Effector CD8-positive, alpha-beta T cell (primary cell): Measurements from ENCODE around the gene PREX1.

Source experiments
- DNase-seq: peaks from one replicate; lab custom pipeline; 2025; lab: John Stamatoyannopoulos, UW

The PREX1 gene

DNA sequence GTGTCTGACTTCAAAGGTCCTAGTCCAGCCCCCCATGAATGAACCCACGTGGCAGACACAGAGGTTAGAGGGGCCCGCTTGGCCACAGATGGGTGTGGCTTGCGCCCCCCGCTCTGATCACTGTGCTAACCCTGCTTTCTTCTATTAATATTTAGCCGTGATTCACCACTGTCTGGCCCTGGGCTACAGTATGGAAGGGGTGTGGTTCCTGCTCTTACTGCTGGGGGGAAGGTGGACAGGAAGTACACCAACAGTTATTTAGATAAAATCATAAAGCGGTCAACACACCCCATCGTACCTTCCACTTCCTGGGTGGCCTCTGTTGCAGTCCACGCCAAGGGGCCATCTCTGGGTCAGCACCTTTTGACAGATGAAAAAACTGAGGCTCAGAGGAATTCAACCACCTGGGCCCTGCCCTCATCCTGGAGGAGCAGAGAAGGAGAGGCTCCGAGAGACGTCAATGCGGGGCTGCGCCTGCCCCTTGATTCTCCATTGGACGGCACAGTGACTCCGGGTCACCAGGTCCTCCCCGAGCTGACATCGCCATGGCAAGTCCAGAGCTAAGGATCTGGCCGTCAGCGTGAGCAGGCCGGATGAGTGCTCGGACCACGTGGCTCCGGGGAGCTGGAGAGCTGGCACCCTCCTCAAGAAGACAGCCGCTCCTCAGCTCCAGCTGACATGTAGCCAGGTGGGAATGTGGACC lies 206.3 kb downstream of the PREX1 start:
- no peak for DNase-seq

DNA sequence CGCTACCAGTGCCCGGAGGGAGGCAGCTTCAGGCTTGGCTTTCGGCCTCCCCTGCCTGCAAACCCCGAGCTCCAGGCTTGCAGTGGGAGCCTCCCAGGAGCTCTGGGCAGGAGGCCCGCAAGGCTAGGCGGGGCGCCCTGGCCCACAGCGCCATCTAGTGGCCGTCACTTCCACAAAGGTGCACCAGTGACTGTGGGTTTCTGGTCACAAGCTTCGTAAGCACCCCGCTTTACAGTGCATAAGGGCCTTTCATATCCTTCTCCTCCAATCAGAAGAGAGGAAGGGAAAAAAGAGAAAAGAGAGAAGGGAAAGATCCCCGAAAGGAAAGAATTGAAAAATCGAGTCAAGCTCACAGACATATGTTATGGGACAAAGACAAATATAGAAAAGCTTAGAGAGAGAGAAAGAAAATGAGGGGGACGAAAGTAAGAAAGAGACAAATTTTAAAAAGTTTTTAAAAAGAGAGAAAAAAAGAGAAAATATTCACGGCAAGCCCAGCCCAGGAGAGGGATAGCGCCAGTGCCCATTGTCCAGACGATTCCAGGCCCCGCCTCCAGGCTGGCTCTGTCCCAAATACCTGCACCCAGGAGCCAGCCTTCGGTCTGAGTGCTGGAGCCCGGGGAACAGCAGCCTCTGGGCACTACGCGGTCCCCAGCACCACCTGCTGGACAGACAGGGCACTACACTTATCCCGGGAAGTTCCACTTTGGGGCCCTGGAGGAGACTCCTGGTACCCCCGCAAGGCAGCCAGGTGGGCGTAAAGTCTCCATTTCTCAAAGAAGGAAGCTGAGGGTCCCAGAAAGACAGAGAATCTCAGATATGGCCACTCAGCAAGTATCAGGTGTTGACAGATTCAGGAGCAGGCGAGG lies 207.1 kb downstream of the PREX1 start:
- DNase-seq: peak; percentile 65

DNA sequence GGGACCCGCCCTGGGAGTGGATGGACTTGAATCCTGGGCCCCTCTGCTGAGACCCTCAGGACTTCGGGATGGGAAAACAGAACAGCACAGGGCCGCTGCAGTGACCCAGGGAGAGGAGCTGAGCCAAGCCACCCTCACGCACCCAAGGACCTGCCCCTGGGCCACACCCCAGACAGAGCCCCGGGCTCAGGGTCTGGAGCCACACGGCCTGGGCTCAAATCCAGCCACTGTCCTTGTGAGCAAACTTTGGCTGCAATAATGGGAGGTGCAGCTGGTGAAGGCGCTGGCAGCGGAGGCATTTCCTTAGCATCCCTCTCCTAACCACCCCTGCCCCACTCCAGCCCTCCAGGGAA lies 207.7 kb downstream of the PREX1 start:
- DNase-seq: no peak

DNA sequence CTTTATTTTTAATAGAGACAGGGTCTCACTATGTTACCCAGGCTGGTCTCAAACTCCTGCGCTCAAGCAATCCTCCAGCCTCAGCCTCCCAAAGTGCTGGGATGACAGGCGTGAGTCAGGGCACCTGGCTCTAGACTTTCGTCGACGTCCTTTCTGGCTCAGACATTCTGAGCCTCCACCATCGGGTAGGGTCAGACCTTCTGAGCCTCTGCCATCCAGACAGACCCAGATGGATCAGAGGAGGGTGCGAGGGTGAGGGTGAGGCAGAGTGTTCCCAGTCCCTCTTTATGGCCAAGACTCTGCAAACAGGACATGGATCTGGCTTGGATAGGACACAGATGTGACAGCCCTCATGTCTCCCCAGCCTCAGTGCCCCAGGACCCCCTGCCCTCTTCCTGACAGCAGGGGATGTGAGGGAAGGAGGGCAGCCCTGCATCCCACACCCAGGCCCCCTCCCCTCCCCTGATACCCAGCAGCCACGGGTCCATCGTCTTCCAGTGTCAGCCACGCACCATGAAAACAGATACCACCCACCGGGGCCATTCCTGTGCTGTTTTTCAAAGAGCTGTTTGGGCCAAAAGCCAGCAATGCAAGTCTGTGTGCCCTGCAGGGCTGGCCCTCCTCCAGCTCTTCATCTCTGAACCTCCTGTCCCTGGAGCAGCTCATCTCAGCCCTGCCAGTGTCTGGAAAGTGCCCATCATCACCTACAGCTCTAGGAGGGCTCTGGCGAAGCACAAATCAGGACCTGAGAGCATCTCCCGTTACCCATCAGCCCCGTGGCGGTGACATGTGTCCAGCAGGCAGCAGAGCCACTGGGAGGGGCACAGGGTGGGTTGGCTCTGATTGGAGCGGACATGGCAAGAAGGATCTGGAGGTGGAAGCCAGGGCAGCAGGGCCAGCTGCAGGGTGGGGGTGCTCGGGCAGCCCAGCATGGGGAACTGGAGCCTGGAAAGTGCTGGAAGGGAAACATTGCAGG lies 208.4 kb downstream of the PREX1 start:
- DNase-seq: no peak

DNA sequence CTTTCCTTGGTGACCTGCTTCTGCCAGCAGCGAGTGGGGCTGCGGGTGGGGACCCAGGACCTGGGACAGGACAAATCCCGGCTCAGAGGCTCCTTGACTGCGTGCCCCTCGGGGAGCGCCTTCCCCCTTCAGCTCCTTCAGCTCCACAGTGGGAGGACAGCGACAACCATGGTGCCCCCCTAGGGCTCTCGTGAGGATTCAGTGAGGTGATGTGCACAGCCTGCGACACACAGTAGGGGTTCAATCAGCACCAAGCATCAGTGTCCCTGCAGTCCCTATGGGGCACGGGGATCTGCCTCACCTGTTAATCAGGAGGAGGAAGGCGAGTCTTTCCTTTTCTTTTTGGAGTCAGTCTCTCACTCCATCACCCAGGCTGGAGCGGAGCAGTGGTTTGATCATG lies 209.2 kb downstream of the PREX1 start:
- DNase-seq: no peak

DNA sequence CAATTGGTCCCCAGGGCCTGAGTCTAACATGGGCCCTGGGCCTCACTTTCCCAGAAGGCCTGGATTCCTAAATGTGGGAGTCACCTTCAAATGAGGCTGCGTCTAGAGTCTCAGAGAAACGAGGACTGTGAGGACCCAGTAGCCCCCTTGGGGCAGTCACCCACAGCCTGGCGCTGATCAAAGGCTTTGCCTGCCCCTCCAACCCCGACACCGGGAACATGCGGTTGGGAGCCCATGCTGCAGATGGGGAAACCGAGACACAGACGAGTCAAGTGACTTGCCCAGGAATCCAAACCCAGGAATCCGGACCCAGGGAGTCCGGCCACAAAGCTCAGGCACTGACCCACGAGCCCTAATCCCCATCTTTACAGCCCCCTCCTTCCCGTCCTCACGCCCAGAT lies 209.7 kb downstream of the PREX1 start:
- DNase-seq: no peak

DNA sequence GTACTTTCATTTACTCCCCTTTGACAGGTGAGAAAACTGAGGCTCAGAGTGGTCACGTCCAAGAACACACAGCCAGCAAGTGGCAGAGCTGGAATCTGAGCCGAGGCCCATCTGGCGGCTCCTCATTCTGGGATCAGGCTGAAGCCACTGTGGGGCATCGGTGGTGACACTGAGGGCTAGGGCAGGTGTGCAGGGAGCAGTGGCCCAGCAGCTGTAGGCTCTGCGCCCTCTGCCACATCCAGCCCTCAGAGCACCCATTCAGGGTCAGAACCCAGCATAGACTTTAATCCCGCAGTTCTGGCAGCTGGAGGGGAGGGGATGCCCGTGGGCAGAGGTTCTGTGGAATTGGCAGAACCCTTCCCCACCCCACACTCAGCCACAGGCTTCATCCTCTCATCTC lies 210.3 kb downstream of the PREX1 start:
- no peak for DNase-seq

DNA sequence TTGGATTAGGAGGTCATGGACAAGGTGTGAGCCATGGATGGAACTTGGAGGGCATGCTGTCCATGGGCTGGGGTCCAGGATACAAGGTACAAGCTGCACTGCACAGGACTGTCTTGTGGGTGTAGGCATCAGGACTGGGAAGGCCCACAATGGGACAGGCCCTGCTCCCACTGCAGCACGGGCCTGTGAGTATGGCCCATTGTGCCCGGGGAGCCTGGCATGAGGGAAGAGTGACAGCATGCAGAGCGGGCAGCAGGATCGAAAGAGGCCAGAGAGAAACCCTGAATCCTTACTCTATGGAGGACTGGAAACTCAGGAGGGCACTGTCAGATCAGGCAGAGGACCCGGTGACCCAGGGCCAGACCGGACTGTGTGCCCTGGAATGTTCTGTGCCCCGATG lies 211.3 kb downstream of the PREX1 start:
- no peak for DNase-seq

DNA sequence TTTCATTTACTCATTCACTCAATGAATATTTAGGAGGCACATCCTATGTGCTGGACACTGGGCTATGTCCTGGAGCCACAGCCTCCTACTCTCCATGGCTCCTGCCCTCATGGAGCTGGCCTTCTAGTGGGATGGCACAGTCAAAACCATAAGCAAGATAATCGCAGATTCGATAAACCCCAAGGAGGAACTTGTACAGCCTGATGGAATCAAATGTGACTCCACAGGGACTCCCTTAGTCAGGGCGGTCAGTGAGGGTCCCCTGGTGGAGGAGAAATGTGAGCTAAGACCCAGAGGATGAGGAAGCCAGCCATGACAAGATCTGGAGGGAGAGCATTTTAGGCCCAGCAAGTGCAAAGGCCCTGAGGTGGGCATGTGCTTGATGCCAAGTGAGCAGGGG lies 211.9 kb downstream of the PREX1 start:
- no peak for DNase-seq

DNA sequence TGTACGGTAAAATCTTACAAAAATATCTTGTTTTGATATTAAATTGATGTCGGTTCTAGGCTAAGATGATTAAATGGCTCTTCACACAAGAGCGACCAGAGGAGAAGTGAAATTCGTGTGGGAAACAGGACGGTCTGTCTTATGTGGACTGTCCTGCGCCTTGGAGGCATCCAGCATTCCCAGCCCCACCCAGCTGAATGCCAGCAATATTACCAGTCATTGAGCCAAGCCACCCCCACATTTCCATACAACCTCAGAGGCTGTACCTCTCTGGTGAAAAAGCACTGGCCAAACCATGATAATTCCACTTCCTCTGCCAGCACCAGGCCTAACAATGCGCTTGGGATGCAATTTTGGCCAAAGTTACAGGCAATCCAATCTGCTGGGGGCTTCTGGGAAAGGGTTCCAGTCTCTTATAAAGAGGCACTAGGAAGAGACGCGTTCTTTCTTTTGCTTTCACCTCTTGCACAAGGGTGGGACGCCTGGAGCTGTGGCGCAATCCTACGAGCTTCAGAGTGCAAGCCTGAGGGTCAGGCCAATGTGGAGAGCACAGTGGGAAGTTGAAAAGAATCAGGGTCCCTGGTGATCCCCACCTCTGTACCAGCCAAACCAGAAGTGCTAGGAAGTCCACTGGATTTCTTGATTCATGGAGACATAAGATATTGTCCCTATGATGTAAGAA lies 213.1 kb downstream of the PREX1 start:
- no peak for DNase-seq

DNA sequence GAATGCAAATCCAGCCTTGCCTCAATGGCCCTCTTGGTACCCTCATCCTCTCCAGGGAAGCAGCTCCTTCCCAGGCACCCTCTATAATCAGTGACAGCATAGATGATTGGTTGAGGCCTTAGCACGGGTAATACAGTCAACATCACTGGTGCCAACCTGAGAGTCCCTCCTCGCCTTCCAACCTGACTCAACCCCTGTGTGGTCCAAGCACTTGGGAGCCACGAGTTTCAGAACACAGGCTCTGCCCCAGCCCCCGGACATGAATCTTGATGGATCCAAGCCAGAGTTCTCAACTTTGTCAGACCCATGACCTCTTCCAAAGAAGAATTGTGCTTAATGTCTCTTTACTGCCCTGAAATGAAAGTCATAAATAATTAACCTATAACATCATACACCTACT lies 213.9 kb downstream of the PREX1 start:
- no peak for DNase-seq

DNA sequence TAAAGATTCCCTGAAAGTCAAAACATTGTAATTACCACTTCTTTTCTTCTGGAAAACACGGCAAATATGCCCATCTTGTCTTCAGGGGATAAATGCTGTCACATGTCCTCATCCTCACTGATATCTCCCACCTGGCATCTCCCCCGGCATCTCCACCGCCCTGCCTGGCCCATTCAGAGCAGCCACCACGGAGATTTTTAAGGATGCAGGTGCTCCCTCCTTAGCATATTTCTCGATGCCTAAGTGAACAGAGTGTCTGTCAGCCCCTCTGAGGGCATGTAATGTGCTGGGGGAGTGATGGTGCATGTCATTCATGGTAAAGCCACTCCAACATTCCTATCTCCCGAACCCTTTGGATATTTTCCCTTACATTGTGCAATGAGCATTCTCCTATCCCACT lies 215.5 kb downstream of the PREX1 start:
- no peak for DNase-seq

DNA sequence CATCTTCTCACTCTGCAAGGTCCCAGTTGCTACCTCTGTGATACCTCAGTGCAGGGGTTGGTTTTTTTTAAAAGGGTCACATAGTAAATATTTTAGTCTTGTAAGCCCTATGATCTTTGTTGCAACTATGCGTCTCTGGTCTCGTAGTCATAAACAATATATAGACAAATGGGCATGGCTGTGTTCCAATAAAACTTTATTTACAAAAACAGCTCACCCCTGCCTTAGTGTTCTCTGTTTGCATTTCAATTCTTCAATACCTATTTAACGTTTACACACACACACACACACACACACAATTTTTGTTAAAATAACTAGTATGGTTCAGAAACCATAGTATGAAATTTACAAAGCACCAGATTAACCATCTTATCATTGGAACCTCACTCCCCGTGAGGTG lies 216.8 kb downstream of the PREX1 start:
- DNase-seq: no peak

DNA sequence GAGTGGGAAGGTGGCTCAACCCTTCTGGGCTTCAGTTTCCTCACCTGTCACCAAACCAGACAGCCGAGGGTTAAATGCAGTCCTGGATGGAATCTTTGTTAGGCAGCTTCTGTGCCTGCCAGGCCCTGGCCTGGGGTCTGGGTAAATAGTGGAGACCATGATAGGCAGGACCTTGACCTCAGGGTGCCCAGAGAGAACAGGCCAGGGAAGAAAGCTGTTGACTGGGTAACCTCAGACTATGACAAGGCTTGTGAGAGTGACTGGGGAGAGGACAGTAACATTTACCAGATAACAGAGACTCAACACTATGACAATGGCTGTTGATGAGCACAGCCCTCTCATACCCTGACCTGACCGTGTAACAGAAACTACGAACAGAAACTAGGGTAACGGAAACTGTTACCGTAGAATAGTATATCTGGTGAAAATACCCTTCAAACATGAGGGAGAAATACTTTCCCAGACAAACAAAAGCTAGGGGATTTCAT lies 218.3 kb downstream of the PREX1 start:
- DNase-seq: no peak

DNA sequence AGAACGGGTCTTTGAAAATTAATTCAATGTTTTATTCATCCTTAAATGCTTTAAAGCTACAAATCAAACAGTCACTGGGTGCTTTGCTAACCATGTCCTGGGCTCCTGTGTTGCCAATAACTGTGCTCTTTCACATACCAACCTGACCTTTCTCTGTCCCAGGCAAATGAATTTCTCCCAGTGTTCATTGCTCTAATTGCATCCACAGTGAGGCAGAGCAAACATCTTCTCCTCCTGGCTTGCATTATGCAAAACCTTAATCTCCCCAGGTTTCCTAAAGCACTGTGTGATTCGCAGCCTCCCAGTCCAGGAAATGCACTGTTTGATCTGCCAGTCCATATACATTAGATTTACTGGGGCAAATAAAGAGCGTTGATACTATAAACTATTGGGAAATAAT lies 219.0 kb downstream of the PREX1 start:
- DNase-seq: no peak

DNA sequence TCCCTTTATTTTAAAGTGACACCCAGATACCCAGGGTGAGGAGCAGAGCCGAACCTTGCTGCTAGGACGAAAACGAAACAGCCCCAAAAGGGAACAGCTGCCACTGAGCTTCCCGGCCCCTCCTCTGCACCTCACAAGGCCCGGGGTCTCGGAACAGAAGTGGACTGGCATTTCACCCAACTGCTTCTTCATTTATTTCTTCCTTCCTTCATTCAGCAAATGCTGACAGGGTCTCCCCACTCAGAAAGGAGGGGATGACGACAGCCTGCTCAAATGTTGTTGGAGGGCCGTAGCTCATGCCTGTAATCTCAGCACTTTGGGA lies 220.3 kb downstream of the PREX1 start:
- no peak for DNase-seq

DNA sequence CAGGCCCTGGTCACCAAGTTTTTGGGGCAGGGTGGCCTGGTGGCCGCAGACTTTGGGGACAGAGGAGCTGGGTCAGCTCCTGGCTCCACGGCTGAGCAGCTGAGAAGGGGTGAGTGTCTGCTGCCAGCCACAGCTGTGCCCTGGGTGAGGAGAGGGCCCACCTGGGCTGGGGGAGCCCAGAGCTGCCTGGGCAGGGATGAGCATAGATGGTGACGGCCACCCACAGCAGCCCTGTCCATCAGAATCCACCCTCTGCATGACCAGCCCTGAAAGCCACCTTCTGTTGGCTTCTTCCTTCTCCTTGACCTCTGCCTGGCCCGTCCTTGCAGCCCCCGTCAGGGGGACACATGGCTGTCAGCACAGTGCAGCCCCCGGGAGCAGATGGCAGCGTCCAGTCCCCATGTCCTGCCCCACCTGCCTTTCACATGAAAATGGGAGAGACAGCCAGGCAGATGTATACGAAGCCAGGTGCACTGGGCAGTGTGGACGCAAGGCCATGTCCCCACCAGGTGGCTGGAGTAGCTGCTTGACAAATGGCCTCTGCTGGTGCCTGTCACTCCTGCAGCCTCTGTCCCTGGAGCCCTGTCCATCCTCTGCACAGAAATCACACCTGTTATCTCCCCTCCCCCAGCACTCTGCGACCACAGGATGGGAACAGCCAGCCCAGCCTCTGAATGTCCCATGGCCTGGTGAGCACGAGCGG lies 220.8 kb downstream of the PREX1 start:
- no peak for DNase-seq

DNA sequence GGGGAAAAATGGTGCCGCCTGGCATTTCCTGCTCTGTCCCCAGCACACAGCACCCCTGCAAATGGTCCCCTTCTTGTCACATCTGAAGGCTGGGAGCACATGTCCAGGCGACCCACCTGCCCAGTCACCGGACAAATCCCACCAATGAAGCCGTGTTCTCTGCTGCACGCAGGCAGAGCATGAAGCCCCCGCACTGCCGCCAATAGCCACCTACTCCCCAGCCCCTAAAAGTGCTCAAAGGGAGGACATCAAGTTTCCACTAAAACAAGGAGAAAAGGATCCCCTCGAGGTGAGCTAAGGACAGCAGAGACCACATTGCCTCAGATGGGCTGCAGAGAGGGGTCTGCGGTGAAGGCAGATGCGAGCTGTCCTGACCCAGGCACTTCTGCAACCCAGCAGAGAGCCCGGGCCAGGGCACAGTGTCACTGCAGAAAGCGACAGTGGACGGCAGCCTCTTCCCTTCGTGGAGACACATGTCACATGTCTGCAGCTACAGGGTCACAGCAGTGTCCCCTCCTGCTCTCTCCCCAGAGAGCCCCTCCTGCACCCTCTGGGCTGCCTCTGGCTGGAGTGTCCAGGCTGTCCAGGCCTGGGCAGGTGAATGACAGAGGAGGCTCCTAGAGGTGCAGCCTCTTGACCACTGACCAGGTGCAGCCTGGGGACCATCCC lies 221.5 kb downstream of the PREX1 start:
- DNase-seq: no peak

DNA sequence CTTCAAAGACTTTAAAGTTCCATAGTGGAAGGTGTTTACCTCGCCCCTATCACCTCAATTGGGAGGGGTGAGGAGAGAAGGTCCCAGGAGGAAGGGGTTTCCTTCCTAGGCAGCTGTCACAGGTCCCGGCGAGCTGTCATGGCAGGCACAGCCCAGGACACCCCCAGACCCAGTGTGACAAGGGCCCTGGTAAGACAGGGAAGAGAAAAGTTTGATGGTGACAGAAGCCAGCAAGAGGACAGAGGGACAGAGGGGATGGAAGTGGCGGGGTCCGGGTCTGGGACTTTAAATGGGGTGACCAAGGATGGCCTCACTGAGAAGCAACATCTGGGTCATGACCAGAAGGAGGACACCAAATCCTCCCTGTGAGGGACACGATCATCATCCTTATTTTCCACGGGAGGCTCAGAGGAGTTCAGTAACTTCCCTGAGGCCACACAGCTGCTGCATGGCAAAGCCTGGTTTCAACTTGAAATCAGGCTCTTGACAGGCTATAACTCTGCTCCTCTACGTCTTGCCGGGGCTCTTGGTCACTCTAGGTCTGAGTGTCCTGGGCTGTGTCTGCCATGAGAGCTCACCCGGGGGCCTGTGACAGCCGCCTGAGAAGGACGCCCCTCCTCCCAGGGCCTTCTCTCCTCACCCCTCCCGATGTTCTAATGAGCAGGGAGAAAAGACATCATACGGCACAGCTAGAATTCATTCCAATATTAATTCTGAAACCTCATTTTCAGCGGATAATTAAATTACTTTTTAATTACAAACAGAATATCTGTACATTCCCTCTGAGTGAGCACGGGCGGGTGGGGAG lies 222.2 kb downstream of the PREX1 start:
- no peak for DNase-seq

DNA sequence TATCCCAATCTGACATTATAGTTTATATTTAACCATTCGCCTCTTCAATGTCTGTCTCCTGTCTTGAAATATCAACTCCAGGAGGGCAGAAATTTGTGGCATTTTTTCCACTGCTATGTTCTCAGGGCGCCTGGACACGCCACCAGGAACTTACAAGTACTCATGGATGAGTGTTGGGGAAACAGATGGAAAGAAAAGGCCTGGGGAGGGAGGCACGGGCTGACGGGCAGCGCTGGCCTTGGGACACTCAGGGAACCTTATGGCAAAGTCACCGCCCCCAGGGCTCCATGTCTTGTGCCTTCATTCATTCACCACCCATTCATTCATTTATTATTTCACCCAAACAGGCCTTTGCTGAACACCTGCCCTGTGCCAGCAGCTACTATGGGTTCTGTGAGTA lies 222.9 kb downstream of the PREX1 start:
- DNase-seq: no peak
